Left cardiac atrium (tissue), 4 donors: Measurements from ENCODE around the gene OR4E1. TPM values are rescaled to one million over a fixed set of nuclear protein-coding genes. Genes with fewer than 3 reads are reported as not detected.
A peak's percentile ranks its signal among the peaks of the same experiment; 100 is the strongest.
"Not testable (repeated sequence)": the region's sequence is repeated elsewhere in the genome, so short reads cannot be mapped to it uniquely, and the experiment has no call there.

Source experiments
- ATAC-seq, 2 donors: fragments of 200-7000 bp; cut with Tn5 transposase; one replicate each; pipeline ENCODE4 v1.9.1; 2020; ENCODE audit warnings: mild to moderate bottlenecking in 2 of 2, moderate library complexity in 2 of 2
- DNase-seq: peaks from one replicate; pipeline ENCODE4 v3.0.0-alpha.2; 2020
- intact Hi-C, 2 donors: fragments of 100-400 bp; cut with DNase I; formaldehyde crosslinking; loops; one replicate each; pipeline versions ENCODE4 v1.14.1 to v1.15.1; 2022 to 2023
- total RNA-seq, 2 donors: library from RNA; stranded (reverse); fragmentation: NEBNext Ultra II Directional; extraction: Animal tissue kit (Norgen Biotek cat#: 25700); gene quantifications; one replicate each; pipeline ENCODE4 v1.2.1, GENCODE V29; 2021
- donor health status: DM: no; HTN: yes; CAD: no.
- donor health status: DM: no; HTN: yes; CAD: no; lungs with severe emphysema.
- donor health status: DM: yes; HTN: yes; CAD: no.
- donor health status: Dilated cardiomyopathy.

Gene OR4E1
- total RNA-seq, 2 donors from 2014 or later, result not detected

- intact Hi-C loops, result no loop called here
- no peak for DNase-seq
- no peak for ATAC-seq
Measured at GRCh38 chr14:21656980-21657379, 16.6 kb downstream of the OR4E1 start.

GRCh38 chr14:21654215-21654614, 19.4 kb downstream of the OR4E1 start:
- intact Hi-C loops, result no loop called here
- DNase-seq, result no peak
- no peak for ATAC-seq

GRCh38 chr14:21653331-21653885, 20.2 kb downstream of the OR4E1 start, which contains the start of gene OR4E2:
TSS of gene OR4E2 (plus strand) at chr14:21653835. CDS start at chr14:21665083, 11,248 bp downstream.
- DNase-seq, result no peak
- ATAC-seq, result no peak
- intact Hi-C loops, result no loop called here

- intact Hi-C loops, result no loop called here
- ATAC-seq (peak in 1 of 2 donors; percentile 27), DNase-seq (no peak)
Measured at GRCh38 chr14:21652209-21652808, 21.3 kb downstream of the OR4E1 start.

- DNase-seq, result no peak
- intact Hi-C loops, result no loop called here
- no peak for ATAC-seq
Measured at GRCh38 chr14:21647380-21647779, 26.2 kb downstream of the OR4E1 start.

- intact Hi-C loops, result no loop called here
- no peak for ATAC-seq
- DNase-seq, result no peak
Measured at GRCh38 chr14:21643407-21643806, 30.2 kb downstream of the OR4E1 start.

GRCh38 chr14:21642683-21643082, 30.9 kb downstream of the OR4E1 start:
- ATAC-seq (no peak), DNase-seq (no peak)
- intact Hi-C loops, result no loop called here

- no peak for DNase-seq
- intact Hi-C loops, result no loop called here
- ATAC-seq, result no peak
Measured at GRCh38 chr14:21634840-21635239, 38.8 kb downstream of the OR4E1 start, which contains the start of gene OR10G2. TSS of gene OR10G2 (minus strand) at chr14:21634940. CDS start at chr14:21634842, 98 bp downstream.

- intact Hi-C loops, result no loop called here
- no peak for ATAC-seq
- no peak for DNase-seq
Measured at GRCh38 chr14:21631084-21631483, 42.5 kb downstream of the OR4E1 start.

- intact Hi-C loops, DNase-seq, ATAC-seq: not testable (repeated sequence)
Measured at GRCh38 chr14:21630503-21630902, 43.1 kb downstream of the OR4E1 start.

GRCh38 chr14:21626491-21627230, 47.0 kb downstream of the OR4E1 start:
- no peak for DNase-seq
- no peak for ATAC-seq

More at GRCh38 chr14:21626491-21627230, 47.0 kb downstream of the OR4E1 start:
- intact Hi-C loops, result no loop called here

Other genes with a start within 250 kb of the OR4E1 start
- 10 to 100 TPM; 36.5 to 38.8 TPM for gene CHD8, start 217.7 kb downstream of the OR4E1 start, total RNA-seq
- gene RAB2B, start 196.9 kb downstream of the OR4E1 start, total RNA-seq, result 10 to 100 TPM; 19.1 to 19.7 TPM
- gene TOX4, start 196.6 kb downstream of the OR4E1 start, total RNA-seq, result 10 to 100 TPM; 63.8 to 65.1 TPM
- 10 to 100 TPM; 25.1 to 26.8 TPM for gene METTL3, start 162.5 kb downstream of the OR4E1 start, total RNA-seq
- 1 to 10 TPM; 3.3 to 5.9 TPM for gene SALL2, start 147.5 kb downstream of the OR4E1 start, total RNA-seq
- gene OR10G3, start 93.7 kb downstream of the OR4E1 start, total RNA-seq, result not detected
- gene OR10G2, start 38.9 kb downstream of the OR4E1 start, total RNA-seq, result not detected
- gene OR4E2, start 20.0 kb downstream of the OR4E1 start, total RNA-seq, result not detected